Measurements from ENCODE around the gene SLC25A53. TPM values are rescaled to one million over a fixed set of nuclear protein-coding genes. Genes with fewer than 3 reads are reported as not detected.

The SLC25A53 gene
- polyA plus RNA-seq, 2 of the 4 experiments (the other 2 are of a cell fraction): 4.6 to 5.0 TPM

DNA sequence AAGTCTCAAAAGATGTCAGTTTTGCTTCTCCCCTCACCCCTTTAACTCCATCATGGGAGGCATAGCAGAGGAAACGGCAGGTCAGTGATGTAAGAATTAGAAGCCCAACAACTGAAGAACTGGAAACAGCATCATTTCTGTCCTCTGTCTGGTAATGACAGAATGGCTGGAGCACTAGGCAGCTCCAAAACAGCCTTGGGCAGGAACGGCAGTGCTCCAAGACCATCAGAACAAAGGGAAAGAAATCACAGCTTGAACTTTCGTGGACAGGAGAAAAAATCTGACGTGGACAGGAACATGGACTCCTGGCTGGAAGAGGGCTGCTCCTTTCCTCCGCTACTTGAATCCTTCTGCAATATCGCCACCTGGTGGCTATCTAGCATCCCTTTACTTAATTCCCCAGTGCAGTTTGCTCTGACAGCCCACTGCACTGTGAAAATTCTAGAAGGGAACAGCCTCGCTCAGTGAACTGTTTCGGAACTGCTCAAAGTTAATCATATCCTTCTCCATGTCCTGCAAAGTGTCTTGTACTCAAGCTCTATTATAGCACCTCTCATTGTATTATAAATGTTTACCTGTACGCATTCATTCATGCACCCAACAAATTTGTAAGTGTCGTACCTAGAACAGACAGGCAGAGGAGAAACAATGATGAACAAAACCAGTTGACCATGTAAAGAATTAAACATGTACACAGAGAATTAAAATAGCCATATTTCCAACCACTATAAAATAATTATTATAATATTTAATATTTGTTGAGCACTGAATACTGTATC is 20.4 kb downstream of the SLC25A53 start:
- FAIRE-seq (peak; percentile 97), DNase-seq (ENCODE audit: low read depth in 1 of 2, low spot score in 1 of 2) (peak; percentile 70 to 87), ATAC-seq (peak; percentile 99)
- peak overlapping the region; percentile 59 to 73; a peak in 4 of 6 replicates for H3K27ac ChIP-seq
- no peaks in the 10 kb centered on the region for H3K9me3 ChIP-seq
- WGBS (ENCODE audit: missing lambda C conversion rate): 21% methylated on average over 10 of the region's 10 CpGs
- TF ChIP-seq ZFP36 (IDR thresholded peaks at IDR 0.05; ENCODE audit: borderline replicate concordance, partially characterized antibody): no peak
- TF ChIP-seq RAD21 (conservative IDR thresholded peaks at IDR 0.05 in 1 of 2, IDR thresholded peaks at IDR 0.05 in 1 of 2): peak; percentile 62 to 66
- TF ChIP-seq SMC3 (IDR thresholded peaks at IDR 0.05): peak; percentile 62
- TF ChIP-seq, protein P1, sequence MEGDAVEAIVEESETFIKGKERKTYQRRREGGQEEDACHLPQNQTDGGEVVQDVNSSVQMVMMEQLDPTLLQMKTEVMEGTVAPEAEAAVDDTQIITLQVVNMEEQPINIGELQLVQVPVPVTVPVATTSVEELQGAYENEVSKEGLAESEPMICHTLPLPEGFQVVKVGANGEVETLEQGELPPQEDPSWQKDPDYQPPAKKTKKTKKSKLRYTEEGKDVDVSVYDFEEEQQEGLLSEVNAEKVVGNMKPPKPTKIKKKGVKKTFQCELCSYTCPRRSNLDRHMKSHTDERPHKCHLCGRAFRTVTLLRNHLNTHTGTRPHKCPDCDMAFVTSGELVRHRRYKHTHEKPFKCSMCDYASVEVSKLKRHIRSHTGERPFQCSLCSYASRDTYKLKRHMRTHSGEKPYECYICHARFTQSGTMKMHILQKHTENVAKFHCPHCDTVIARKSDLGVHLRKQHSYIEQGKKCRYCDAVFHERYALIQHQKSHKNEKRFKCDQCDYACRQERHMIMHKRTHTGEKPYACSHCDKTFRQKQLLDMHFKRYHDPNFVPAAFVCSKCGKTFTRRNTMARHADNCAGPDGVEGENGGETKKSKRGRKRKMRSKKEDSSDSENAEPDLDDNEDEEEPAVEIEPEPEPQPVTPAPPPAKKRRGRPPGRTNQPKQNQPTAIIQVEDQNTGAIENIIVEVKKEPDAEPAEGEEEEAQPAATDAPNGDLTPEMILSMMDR (IDR thresholded peaks at IDR 0.05): peak; percentile 70
- no peak for TF ChIP-seq JUN (IDR thresholded peaks at IDR 0.05)
- ChIA-PET POLR2A (no interaction called here), CTCF (interaction anchor here (0.7 to 2.6 kb wide), 17 partner anchors 11 to 612 kb away, joined by 3 to 18 read pairs (median 3); partner anchors contain the start of genes FAM199X and ZCCHC18)
- peak overlapping the region; percentile 87 for H3K4me2 ChIP-seq
- peak overlapping the region; percentile 50 for H3K4me3 ChIP-seq
- no peaks in the 10 kb centered on the region for H3K4me1 ChIP-seq

DNA sequence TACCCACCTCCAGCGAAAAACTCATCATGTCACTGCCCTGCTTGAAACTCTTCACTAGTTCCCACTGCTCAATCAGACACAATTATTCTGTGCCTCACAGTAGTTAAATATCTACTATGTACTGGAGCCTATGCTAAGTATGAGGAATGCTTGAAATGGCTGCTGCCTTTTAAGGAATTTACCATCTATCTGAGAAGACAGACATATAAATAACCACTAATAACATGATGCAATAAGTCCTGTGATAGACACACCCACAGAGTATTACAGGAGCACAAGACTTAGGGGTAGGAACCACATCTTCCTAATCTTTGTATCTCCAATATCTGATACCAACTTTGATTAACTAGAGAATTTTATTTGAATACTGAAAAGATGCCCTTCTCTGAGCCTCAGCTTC is 21.1 kb downstream of the SLC25A53 start:
- ChIA-PET POLR2A (no interaction called here), CTCF (interaction anchor here (0.7 to 2.6 kb wide), 13 partner anchors 10 to 611 kb away, joined by 3 to 18 read pairs (median 4); partner anchors contain the start of genes FAM199X and ZCCHC18)
- no peaks in the 10 kb centered on the region for H3K4me1 ChIP-seq
- WGBS (ENCODE audit: missing lambda C conversion rate): 67% methylated on average over 1 of the region's 1 CpG
- no peaks in the 10 kb centered on the region for H3K9me3 ChIP-seq
- DNase-seq (ENCODE audit: low read depth in 1 of 2, low spot score in 1 of 2) (no peak), FAIRE-seq (no peak), ATAC-seq (no peak)
- H3K27ac ChIP-seq: no peak overlapping the region; a peak in 1 of 6 replicates
- TF ChIP-seq ZC3H11A (IDR thresholded peaks at IDR 0.05) (no peak), TFCP2L1 (CRISPR knock-in tag; IDR thresholded peaks at IDR 0.05) (no peak), CHD2 (IDR thresholded peaks at IDR 0.05; ENCODE audit: low read length, partially characterized antibody) (no peak), FOSB (CRISPR knock-in tag; IDR thresholded peaks at IDR 0.05) (no peak), HOXA7 (CRISPR knock-in tag; IDR thresholded peaks at IDR 0.05) (no peak), JUN (IDR thresholded peaks at IDR 0.05) (no peak), FOSL2 (IDR thresholded peaks at IDR 0.05) (no peak), FOSL2 (CRISPR knock-in tag; IDR thresholded peaks at IDR 0.05) (no peak), KDM1A (IDR thresholded peaks at IDR 0.05; ENCODE audit: low read depth) (no peak), JUNB (IDR thresholded peaks at IDR 0.05) (no peak), NFE2L2 (conservative IDR thresholded peaks at IDR 0.05; ENCODE audit: low read length) (no peak), BHLHE40 (IDR thresholded peaks at IDR 0.05; ENCODE audit: low read depth, low read length) (no peak), SMC3 (IDR thresholded peaks at IDR 0.05) (no peak), FOXS1 (CRISPR knock-in tag; IDR thresholded peaks at IDR 0.05) (no peak)
- TF ChIP-seq, protein P2, sequence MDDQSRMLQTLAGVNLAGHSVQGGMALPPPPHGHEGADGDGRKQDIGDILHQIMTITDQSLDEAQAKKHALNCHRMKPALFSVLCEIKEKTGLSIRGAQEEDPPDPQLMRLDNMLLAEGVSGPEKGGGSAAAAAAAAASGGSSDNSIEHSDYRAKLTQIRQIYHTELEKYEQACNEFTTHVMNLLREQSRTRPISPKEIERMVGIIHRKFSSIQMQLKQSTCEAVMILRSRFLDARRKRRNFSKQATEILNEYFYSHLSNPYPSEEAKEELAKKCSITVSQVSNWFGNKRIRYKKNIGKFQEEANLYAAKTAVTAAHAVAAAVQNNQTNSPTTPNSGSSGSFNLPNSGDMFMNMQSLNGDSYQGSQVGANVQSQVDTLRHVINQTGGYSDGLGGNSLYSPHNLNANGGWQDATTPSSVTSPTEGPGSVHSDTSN (IDR thresholded peaks at IDR 0.05): no peak
- TF ChIP-seq, protein P3, sequence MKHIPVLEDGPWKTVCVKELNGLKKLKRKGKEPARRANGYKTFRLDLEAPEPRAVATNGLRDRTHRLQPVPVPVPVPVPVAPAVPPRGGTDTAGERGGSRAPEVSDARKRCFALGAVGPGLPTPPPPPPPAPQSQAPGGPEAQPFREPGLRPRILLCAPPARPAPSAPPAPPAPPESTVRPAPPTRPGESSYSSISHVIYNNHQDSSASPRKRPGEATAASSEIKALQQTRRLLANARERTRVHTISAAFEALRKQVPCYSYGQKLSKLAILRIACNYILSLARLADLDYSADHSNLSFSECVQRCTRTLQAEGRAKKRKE (CRISPR knock-in tag; IDR thresholded peaks at IDR 0.05; ENCODE audit: low read depth): no peak
- TF ChIP-seq, protein P4, sequence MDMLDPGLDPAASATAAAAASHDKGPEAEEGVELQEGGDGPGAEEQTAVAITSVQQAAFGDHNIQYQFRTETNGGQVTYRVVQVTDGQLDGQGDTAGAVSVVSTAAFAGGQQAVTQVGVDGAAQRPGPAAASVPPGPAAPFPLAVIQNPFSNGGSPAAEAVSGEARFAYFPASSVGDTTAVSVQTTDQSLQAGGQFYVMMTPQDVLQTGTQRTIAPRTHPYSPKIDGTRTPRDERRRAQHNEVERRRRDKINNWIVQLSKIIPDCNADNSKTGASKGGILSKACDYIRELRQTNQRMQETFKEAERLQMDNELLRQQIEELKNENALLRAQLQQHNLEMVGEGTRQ (IDR thresholded peaks at IDR 0.05): no peak
- TF ChIP-seq, protein P5, sequence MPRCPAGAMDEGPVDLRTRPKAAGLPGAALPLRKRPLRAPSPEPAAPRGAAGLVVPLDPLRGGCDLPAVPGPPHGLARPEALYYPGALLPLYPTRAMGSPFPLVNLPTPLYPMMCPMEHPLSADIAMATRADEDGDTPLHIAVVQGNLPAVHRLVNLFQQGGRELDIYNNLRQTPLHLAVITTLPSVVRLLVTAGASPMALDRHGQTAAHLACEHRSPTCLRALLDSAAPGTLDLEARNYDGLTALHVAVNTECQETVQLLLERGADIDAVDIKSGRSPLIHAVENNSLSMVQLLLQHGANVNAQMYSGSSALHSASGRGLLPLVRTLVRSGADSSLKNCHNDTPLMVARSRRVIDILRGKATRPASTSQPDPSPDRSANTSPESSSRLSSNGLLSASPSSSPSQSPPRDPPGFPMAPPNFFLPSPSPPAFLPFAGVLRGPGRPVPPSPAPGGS (IDR thresholded peaks at IDR 0.05): no peak
- peak overlapping the region; percentile 87 for H3K4me2 ChIP-seq
- peak overlapping the region; percentile 50; the same call in 2 of the 3 replicates for H3K4me3 ChIP-seq

All from A549 (cell line).